ENCODE data around the gene KIRREL2.

The KIRREL2 gene

GRCh38 chr19:35842666-35843272 lies 13.9 kb upstream of the KIRREL2 start:
- Histone ChIP-seq H3K9me3 (ENCODE audit: control insufficient read depth, insufficient read depth, low read depth, low read length) (no peaks in the 10 kb centered on the region; the same call in 1 of the 2 replicates), H3K27ac (ENCODE audit: extremely low read depth, low read depth, low read length) (no peak overlapping the region), H3K4me1 (ENCODE audit: control insufficient read depth, insufficient read depth, low read length) (peaks cover 19% of the 10 kb centered on the region), H3K36me3 (ENCODE audit: control insufficient read depth in 2 of 2, insufficient read depth in 1 of 2, low read length in 2 of 2) (no peaks in the 10 kb centered on the region), H3K4me3 (ENCODE audit: low read depth, low read length) (no peak overlapping the region)
- ChIA-PET CTCF (interaction anchor here (0.9 kb wide), 1 partner anchor 9 kb away, joined by 4 read pairs; no protein-coding TSS in a partner anchor), POLR2A (no interaction called here)
- TF ChIP-seq BCL6B (tag by site-specific recombination; IDR thresholded peaks at IDR 0.05): no peak; the same call in 1 of the 2 replicates
- peak; percentile 41; the same call in 1 of the 2 replicates for TF ChIP-seq SCRT2 (tag by site-specific recombination; IDR thresholded peaks at IDR 0.05)
- no peak for TF ChIP-seq ZNF830 (tag by site-specific recombination; IDR thresholded peaks at IDR 0.05; ENCODE audit: low read depth)
- TF ChIP-seq ZNF621 (tag by site-specific recombination; IDR thresholded peaks at IDR 0.05): peak; percentile 18; the same call in 1 of the 2 replicates
- peak; percentile 91 for TF ChIP-seq ZBTB17 (tag by site-specific recombination; IDR thresholded peaks at IDR 0.05)
- peak; percentile 4; the same call in 1 of the 2 replicates for TF ChIP-seq ZNF148 (tag by site-specific recombination; IDR thresholded peaks at IDR 0.05; ENCODE audit: borderline replicate concordance)
- TF ChIP-seq ZNF266 (tag by site-specific recombination; IDR thresholded peaks at IDR 0.05; ENCODE audit: low read depth): peak; percentile 33; the same call in 1 of the 2 replicates
- no peak for TF ChIP-seq ZNF146 (tag by site-specific recombination; IDR thresholded peaks at IDR 0.05)
- TF ChIP-seq ZNF670 (tag by site-specific recombination; IDR thresholded peaks at IDR 0.05; ENCODE audit: low read depth): no peak
- TF ChIP-seq ZNF518A (tag by site-specific recombination; conservative IDR thresholded peaks at IDR 0.05; ENCODE audit: low read depth): no peak
- no peak for TF ChIP-seq ZNF626 (tag by site-specific recombination; IDR thresholded peaks at IDR 0.05)
- 0 out of 2 replicates have a peak, but pooled peaks have one; percentile 11 for TF ChIP-seq YY2 (tag by site-specific recombination; IDR thresholded peaks at IDR 0.05)
- 0 out of 2 replicates have a peak, but pooled peaks have one; percentile 9 for TF ChIP-seq ZNF155 (tag by site-specific recombination; IDR thresholded peaks at IDR 0.05)
- TF ChIP-seq ZNF426 (tag by site-specific recombination; IDR thresholded peaks at IDR 0.05): no peak
- no peak for TF ChIP-seq OSR2 (tag by site-specific recombination; IDR thresholded peaks at IDR 0.05)
- no peak for TF ChIP-seq HIC1 (tag by site-specific recombination; IDR thresholded peaks at IDR 0.05)
- TF ChIP-seq PRDM2 (tag by site-specific recombination; IDR thresholded peaks at IDR 0.05; ENCODE audit: borderline replicate concordance): no peak
- 0 out of 2 replicates have a peak, but pooled peaks have one; percentile 16 for TF ChIP-seq ZNF571 (tag by site-specific recombination; IDR thresholded peaks at IDR 0.05)
- TF ChIP-seq ZNF76 (tag by site-specific recombination; IDR thresholded peaks at IDR 0.05; ENCODE audit: borderline replicate concordance, low read depth): no peak
- TF ChIP-seq ZNF366 (tag by site-specific recombination; conservative IDR thresholded peaks at IDR 0.05): peak; percentile 98

Measured in HEK293 (cell line).